Measurements from ENCODE around the gene WARS2.
"Not testable (repeated sequence)": the region's sequence is repeated elsewhere in the genome, so short reads cannot be mapped to it uniquely, and the experiment has no call there.

WARS2 gene

DNA sequence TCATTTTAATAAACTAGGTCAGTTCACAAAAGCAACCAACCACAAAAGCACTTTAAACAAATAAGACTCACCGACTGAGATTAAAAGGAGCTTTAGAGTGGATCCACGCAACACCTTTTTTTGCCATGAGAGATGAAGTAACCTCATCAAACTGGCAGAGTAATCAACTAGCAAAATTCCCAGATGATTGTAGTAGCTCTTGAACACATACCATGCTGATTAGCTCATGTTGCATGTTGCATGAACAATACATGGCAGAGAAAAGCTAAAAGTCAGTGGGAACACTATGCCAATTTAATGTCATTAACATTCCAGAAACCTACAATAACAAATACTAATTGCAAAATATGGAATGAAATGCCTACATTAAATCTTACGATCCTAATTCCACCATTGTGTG lies 4.1 kb downstream of the WARS2 start:
- DNase-seq: no peak

GRCh38 chr1:119133987-119134386 lies 6.5 kb downstream of the WARS2 start:
- no peak for DNase-seq

DNA sequence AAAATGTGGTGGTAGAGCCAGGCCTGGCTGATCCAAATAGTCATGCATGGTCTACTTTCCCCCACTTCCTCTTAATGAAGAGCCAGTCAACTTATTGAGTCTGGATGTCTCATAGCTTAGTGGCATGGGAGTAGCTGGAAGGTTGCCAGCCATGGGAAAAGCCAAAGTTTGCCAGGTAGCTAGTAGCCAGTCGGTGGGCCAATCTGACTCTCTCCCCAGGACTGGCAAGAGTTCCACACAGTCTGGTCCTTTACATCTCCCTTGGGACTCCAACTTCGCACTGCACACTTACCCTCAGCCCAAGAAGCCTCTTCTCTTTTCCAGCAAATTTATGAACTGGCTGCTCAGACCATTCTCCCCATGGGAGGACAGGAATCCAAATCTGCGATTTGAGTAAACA lies 8.3 kb downstream of the WARS2 start:
- no peak for DNase-seq

- no peak for DNase-seq
Observed at GRCh38 chr1:119125874-119126273, 14.6 kb downstream of the WARS2 start.

DNA sequence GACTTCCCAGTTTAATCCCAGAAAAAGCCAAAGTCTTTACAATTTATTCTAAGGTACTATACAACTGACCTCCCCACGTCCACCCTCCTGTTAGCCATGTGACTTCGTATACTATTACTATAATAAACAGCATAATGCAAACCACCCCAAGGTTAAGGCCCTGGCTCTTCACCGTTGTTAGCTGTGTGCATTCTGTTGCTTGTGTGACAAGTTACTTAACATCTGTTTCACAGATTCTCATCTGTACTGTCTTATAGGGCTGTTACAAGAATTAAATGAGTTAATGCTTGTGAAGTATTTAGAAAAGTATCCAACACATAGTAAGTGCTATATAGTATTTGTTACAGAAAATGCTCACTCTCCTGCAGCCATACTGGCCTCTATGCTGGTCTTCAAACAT lies 15.7 kb downstream of the WARS2 start:
- no peak for DNase-seq

DNA sequence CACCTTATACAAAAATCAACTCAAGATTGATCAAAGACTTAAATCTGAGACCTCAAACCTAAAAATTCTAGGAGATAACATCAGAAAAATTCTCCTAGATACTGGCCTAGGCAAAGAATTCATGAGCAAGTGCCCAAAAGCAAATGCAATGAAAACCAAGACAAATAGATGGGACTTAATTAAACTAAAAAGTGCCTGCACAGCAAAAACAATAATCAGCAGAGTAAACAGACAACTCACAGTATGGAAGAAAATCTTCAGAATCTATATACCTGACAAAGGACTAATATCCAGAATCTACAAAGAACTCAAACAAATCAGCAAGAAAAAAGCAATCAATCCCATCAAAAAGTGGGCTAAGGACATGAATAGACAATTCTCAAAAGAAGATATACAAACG lies 18.6 kb downstream of the WARS2 start:
- DNase-seq: not testable (repeated sequence)

DNA sequence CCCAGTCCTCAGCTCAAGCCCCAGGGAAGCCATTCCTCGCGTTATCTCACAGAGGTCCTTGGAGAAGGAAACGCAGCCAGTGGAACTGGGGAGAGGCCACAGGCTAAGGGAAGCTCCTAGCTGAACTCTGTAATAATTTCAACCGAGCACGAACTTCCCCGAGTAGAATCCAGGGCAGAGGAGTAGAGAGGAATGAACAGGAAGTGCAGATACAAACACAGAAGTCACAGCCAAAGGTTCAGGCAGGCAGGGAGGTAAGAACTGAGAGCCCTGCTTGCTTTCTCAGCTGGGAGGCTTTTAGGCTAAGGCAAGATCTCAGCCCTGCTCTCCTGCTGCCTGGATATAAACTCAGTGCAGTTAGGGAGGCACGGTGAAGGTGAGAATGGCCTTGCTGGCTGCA lies 23.7 kb downstream of the WARS2 start:
- DNase-seq: no peak

GRCh38 chr1:119115736-119116135 lies 24.7 kb downstream of the WARS2 start:
- no peak for DNase-seq

- DNase-seq: no peak
Observed at GRCh38 chr1:119115311-119115710, 25.1 kb downstream of the WARS2 start.

GRCh38 chr1:119114786-119115185 lies 25.7 kb downstream of the WARS2 start:
- DNase-seq: no peak

- no peak for DNase-seq
Observed at GRCh38 chr1:119112791-119113190, 27.7 kb downstream of the WARS2 start.

DNA sequence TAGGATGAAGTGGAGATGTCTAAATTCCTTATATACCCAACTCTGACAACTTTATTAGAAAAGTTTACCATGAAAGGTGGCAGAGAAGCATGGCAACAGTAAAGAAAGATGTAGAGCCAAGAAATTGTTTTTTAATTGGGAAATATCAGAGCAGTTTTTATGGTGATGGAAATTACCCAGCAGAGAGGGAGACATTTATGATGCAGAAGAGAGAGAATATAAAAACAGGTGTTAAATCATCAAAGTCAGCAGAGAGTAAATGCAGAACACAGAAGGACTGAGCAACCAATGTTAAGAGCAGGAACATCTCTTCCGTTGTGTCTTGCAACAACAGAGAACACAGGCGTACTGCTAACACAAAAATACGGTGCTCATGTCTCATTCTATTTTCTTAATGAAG lies 28.2 kb downstream of the WARS2 start:
- no peak for DNase-seq

DNA sequence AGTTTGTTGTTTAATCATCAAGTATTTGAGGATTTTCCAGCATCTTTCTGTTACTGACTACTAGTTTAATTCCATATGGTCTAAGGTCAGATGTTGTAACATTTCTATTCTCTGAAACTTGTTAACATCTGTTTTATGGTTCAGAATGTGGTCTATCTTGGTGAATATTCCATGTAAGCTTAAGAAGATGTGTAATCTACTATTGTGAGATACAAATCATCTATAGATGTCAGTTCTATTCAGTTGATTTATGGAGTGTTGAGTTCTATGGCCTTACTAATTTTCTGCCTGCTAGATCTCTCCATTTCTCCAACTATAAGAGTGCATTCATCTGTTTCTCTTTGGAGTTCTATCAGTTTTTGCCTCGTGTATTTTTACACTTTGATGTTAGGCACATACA lies 31.5 kb downstream of the WARS2 start:
- DNase-seq: no peak

DNA sequence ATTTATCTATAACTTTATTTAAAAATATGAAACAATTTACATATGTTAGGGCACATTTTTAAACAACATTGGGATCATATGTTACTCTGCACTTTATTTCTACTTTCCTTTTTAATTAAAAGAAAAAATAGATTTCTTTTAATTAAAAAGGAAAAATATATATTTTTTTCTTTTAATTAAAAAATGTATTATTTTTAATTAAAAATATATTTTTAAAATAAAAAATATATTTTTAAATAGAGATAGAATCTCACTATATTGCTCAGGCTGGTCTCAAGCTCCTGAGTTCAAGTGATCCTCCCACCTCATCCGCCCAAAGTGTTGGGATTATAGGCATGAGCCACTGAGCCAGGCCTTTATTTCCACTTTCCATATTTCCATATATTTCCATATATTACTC lies 36.7 kb downstream of the WARS2 start:
- no peak for DNase-seq

GRCh38 chr1:119102051-119102450 lies 38.4 kb downstream of the WARS2 start:
- DNase-seq: no peak

DNA sequence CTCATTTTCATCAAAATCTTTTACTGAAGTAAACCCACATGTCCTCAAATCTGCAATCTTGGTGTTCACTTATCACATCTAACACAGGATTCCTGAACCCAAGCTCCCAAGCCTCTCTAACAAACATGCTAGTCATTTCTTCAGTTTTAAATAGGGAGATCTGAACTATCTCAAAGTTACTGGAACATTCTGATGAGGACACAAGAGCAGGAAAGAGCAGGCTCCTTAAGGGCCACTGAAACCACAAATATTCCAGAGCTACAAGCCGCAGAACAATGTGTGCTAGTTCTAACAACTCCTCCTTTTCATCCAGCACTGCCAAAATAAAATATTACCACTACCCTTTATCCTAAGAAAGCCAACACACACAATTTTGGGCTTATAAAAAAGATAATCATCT lies 38.9 kb downstream of the WARS2 start:
- no peak for DNase-seq

DNA sequence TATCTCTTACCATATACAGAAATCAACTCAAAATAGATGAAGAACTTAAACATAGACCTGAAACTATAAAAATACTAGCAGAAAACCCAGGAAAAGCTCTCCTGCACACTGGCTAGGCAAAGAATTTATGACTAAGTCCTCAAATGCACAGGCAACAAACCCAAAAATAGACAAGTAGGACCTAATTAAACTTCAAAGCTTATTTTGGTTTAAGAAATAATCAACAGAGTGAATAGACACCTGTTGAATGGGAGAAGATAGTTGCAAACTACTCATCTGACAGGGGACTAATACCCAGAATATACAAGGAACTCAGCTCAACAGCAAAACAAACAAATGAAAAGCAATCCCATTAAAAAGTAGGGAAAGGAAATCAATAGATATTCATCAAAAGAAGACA lies 40.7 kb downstream of the WARS2 start:
- no peak for DNase-seq

DNA sequence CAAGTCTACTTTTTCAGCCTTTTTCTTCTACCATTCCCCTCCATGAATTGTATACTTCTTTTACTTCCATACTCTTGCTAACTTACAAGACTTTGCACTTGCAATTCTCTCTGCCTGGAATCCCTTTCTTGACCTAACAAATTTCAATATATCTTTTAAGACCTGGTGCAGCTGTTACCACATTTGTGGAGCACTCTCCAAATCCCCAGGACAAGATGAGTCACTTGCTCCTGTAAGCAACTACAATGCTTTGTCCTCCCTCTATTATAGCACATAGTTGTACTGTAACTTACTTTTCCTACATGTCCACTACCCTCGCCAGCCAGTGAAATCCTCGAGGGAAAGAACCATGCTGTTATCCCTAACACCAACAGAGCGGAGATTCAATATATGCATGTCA lies 43.1 kb downstream of the WARS2 start:
- no peak for DNase-seq

DNA sequence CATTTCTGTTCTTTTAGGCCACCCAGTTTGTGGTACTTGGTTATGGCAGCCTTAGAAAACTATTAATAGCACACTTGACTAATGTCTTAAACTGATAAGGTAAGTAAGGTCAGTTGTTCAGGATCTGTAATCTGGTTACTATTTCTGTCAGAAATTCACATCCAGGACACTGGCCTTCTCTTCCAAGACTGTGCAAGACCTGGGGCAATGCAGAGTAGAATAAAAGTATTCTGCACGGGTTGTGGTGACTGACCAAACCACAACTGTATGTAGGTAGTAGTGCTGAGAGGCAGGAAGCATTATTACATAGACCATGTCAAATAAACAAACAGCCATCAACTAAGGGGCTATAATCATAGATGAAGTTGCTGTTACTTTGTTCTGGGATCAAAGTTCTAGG lies 46.7 kb downstream of the WARS2 start:
- no peak for DNase-seq

GRCh38 chr1:119091618-119092017 lies 48.8 kb downstream of the WARS2 start:
- DNase-seq: no peak

GRCh38 chr1:119090250-119090649 lies 50.2 kb downstream of the WARS2 start:
- no peak for DNase-seq

DNA sequence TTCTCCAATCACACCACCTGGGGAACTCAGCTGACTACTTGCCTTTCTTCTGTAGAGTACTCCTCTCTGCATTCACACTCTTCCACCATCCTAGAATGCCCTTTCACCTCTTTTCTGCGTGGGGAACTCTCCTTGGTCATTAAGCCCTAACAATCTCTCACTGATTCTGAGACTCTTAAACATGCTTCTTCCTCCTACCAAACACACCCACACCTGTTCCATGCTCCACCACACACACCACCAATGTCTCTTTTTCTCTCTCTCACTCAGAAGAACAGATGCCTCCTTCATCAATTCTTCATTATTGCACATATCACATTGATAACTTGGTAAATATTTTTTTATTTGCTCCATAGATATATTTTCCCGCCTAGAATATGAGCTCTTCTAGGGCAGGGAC lies 53.6 kb downstream of the WARS2 start:
- no peak for DNase-seq

DNA sequence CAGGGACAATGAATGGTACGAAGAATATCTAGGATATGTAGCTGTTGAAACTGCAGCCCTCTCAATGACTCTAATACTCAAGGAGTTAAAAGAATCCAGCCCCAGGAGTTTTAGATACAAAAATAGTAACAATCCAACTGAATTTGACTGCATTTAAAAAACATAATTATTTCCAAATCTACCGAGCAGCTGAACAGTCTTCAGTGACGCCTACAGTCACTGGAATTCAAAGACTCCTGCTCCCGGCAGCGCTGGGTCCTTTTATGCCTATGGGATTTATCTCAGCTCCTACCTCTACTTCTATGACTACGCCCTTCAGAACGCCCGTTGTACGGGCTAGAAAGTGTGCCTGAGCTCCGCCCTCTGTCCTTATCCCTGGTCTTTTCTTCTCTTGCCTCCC lies 55.7 kb downstream of the WARS2 start:
- DNase-seq: no peak

GRCh38 chr1:119083980-119084379 lies 56.5 kb downstream of the WARS2 start:
- DNase-seq: no peak

GRCh38 chr1:119083479-119083878 lies 57.0 kb downstream of the WARS2 start:
- DNase-seq: no peak

DNA sequence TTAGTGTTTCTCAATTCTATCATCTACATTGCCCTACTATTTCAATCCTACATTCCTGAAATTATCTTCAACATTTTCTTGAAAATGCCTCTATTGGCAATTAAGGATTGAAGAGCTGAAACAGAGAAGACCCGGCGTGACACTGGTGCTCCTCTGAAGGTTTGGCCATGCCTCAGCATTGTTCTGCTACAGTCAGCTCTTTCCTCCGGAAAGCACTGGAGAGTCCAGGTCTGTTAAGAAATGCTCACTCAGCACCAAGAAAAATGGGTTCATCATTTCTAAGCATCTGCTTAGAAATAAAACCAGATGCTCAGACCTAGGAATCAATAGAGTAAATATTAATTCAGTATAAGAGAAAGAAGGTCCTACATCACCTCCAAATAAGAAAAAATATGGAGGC lies 58.8 kb downstream of the WARS2 start:
- DNase-seq: no peak

Data from stimulated activated naive CD4-positive, alpha-beta T cell treated with Interleukin-2 at 50 U/mL for 16 hours (primary cell).